Uterus (tissue), 4 donors: ENCODE measurements around the gene OR52A5. TPM values are rescaled to one million over a fixed set of nuclear protein-coding genes. Genes with fewer than 3 reads are reported as not detected.
"Not testable (repeated sequence)": the region's sequence is repeated elsewhere in the genome, so short reads cannot be mapped to it uniquely, and the experiment has no call there.

ENCODE experiments used
- DNase-seq, 2 donors: peaks; one replicate each; pipeline ENCODE4 v3.0.0-alpha.2; 2019 to 2020
- H3K27ac ChIP-seq, 2 donors: fragments of 200-600 bp; sonication (generic); 1 replicate in 1 of 2; 2 replicates in 1 of 2; pipeline ENCODE4 v1.5.1; 2016 to 2018
- H3K27me3 ChIP-seq, 2 donors: fragments of 200-600 bp; sonication (generic); one replicate each; pipeline ENCODE4 v1.5.1; 2018 to 2019; ENCODE audit warnings: control low read depth in 1 of 2
- H3K36me3 ChIP-seq, 2 donors: fragments of 200-600 bp; sonication (generic); one replicate each; pipeline ENCODE4 v1.5.1; 2019; ENCODE audit warnings: control low read depth in 1 of 2
- H3K4me1 ChIP-seq, 2 donors: fragments of 200-600 bp; sonication (generic); one replicate each; pipeline ENCODE4 v1.5.1; 2018 to 2019; ENCODE audit warnings: control low read depth in 1 of 2
- H3K4me3 ChIP-seq, 2 donors: fragments of 200-600 bp; sonication (generic); 1 replicate in 1 of 2; 2 replicates in 1 of 2; pipeline ENCODE4 v1.5.1; 2018 to 2019; ENCODE audit warnings: mild to moderate bottlenecking in 1 of 2
- H3K9me3 ChIP-seq, 2 donors: fragments of 200-600 bp; sonication (generic); one replicate each; pipeline ENCODE4 v1.5.1; 2019; ENCODE audit warnings: control low read depth in 1 of 2
- POLR2A ChIP-seq, 2 donors: fragments of 450-650 bp; IDR thresholded peaks; one replicate each; pipeline ENCODE4 v1.6.1; 2016; ENCODE audit warnings: antibody characterized with exemption in 2 of 2, mild to moderate bottlenecking in 1 of 2, moderate library complexity in 1 of 2
- intact Hi-C: fragments of 100-400 bp; cut with DNase I; formaldehyde crosslinking; loops from one replicate; pipeline ENCODE4 v1.15.1; 2023; ENCODE audit warnings: low total_unique reads
- total RNA-seq, 4 donors: library from RNA; depleted of rRNA in 3 of 4; stranded (reverse); fragments of >200 nt in 3 of 4; gene quantifications; one replicate each; pipeline versions ENCODE4 v1.1.0 to v1.2.4, GENCODE V29; 2014 to 2023
- TF ChIP-seq, protein P1 (sequence below), 4 experiments: fragments of 200-600 bp in 2 of 4; fragments of 450-650 bp in 2 of 4; sonication (generic) in 2 of 4; IDR thresholded peaks; one replicate each; pipeline ENCODE4 v1.5.1; 2016 to 2019; ENCODE audit warnings: antibody characterized with exemption in 4 of 4, mild to moderate bottlenecking in 2 of 4, moderate library complexity in 1 of 4
- donor health status: DM: yes; HTN: yes; CAD: no.

The OR52A5 gene
- total RNA-seq, 4 donors from 2014 or later = not detected

DNA sequence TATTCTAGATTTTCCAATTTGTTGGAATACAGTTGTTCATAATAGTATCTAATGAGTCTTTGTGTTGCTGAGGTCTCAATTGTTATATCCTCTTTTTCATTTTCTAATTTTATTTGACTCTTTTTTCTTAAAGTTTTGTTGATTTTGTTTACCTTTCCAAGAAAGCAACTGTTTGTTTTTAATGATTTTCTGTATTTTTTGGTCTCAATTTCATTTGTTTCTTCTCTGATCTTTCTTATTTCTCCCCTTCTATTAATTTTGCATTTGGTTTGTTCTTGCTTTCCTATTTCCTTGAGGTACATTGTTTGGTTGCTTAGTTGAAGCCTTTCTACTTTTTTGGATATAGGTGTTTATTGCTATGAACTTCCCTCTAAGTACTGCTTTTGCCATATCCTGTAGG lies 21.6 kb upstream of the OR52A5 start:
- Histone ChIP-seq H3K9me3 (no peaks in the 10 kb centered on the region), H3K36me3 (no peaks in the 10 kb centered on the region), H3K27me3 (no peaks in the 10 kb centered on the region), H3K4me1 (no peaks in the 10 kb centered on the region), H3K4me3 (no peak overlapping the region), H3K27ac (no peak overlapping the region)
- TF ChIP-seq POLR2A (IDR thresholded peaks at IDR 0.05) = no peak
- TF ChIP-seq, protein P1, sequence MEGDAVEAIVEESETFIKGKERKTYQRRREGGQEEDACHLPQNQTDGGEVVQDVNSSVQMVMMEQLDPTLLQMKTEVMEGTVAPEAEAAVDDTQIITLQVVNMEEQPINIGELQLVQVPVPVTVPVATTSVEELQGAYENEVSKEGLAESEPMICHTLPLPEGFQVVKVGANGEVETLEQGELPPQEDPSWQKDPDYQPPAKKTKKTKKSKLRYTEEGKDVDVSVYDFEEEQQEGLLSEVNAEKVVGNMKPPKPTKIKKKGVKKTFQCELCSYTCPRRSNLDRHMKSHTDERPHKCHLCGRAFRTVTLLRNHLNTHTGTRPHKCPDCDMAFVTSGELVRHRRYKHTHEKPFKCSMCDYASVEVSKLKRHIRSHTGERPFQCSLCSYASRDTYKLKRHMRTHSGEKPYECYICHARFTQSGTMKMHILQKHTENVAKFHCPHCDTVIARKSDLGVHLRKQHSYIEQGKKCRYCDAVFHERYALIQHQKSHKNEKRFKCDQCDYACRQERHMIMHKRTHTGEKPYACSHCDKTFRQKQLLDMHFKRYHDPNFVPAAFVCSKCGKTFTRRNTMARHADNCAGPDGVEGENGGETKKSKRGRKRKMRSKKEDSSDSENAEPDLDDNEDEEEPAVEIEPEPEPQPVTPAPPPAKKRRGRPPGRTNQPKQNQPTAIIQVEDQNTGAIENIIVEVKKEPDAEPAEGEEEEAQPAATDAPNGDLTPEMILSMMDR (IDR thresholded peaks at IDR 0.05) = no peak
- intact Hi-C loops = no loop called here
- DNase-seq = no peak

- Histone ChIP-seq H3K4me1 (no peaks in the 10 kb centered on the region), H3K27me3 (no peaks in the 10 kb centered on the region), H3K36me3 (no peaks in the 10 kb centered on the region), H3K27ac (no peak within 1 kb of the TSS), H3K9me3 (no peaks in the 10 kb centered on the region), H3K4me3 (no peak within 1 kb of the TSS)
- TF ChIP-seq, protein P1 (IDR thresholded peaks at IDR 0.05) = no peak
- no peak for TF ChIP-seq POLR2A (IDR thresholded peaks at IDR 0.05)
- no peak for DNase-seq
- intact Hi-C loops = no loop called here
Measured at GRCh38 chr11:5154657-5155056, 16.5 kb upstream of the OR52A5 start, which contains the start of gene OR52A1. Gene OR52A1 (minus strand): TSS chr11:5154757. CDS start chr11:5152369, 2,388 bp downstream.

DNA sequence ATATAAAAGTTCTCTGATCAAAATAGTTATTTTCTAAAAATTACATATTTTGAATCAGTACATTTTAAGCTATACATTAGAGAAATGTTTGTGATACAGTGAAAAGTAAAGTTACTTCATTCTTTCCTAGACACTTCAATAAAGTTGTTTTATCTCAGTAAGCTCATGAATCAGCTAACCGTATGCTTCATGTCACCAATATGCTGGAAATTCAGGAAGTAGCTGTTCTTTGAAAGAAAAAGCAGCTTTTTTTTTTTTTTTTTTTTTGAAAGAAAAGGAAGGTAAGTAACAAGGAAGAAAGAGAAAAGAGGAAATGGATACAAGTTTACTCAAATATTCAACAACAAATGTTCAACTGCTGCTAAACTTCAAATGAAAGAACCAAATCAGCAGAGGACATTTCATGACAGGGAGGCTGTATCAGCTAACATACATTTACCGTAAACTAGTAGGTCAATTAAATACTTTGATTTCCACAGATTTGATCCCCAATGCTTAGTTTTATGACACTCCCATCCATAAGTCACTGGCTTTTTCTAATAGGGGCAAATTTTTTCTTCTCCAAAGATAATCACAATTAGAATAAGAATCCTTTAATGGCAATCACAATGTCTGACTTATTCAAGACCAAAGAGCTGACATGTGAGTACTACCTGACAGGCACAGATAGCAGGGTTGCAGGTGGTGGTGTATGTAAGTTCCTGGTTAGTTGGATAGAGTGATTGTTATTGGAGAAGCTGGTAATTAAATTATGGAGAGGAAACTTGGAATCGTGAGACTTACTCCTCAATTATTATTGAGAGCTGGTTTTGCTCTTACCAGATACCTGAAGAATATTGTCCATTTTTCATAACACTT lies 15.6 kb upstream of the OR52A5 start:
- Histone ChIP-seq H3K36me3 (no peaks in the 10 kb centered on the region), H3K4me1 (no peaks in the 10 kb centered on the region), H3K27ac (no peak overlapping the region), H3K4me3 (no peak overlapping the region), H3K9me3 (no peaks in the 10 kb centered on the region), H3K27me3 (no peaks in the 10 kb centered on the region)
- TF ChIP-seq, protein P1 (IDR thresholded peaks at IDR 0.05) = no peak
- no peak for TF ChIP-seq POLR2A (IDR thresholded peaks at IDR 0.05)
- intact Hi-C loops = no loop called here
- DNase-seq = no peak

- Histone ChIP-seq H3K4me3 (no peak overlapping the region), H3K27ac (no peak overlapping the region), H3K27me3 (no peaks in the 10 kb centered on the region), H3K9me3 (no peaks in the 10 kb centered on the region), H3K36me3 (no peaks in the 10 kb centered on the region), H3K4me1 (no peaks in the 10 kb centered on the region)
- TF ChIP-seq, protein P1 (IDR thresholded peaks at IDR 0.05) = no peak
- no peak for TF ChIP-seq POLR2A (IDR thresholded peaks at IDR 0.05)
- intact Hi-C loops = no loop called here
- DNase-seq = no peak
Measured at GRCh38 chr11:5151713-5152153, 13.6 kb upstream of the OR52A5 start.

GRCh38 chr11:5144206-5144605 lies 6.0 kb upstream of the OR52A5 start:
- H3K9me3 ChIP-seq, intact Hi-C loops, H3K36me3 ChIP-seq, H3K4me3 ChIP-seq, DNase-seq, H3K27me3 ChIP-seq, H3K4me1 ChIP-seq, H3K27ac ChIP-seq: not testable (repeated sequence)
